K562 (cell line): ENCODE data around the gene PLCD1. TPM values are rescaled to one million over a fixed set of nuclear protein-coding genes. Genes with fewer than 3 reads are reported as not detected.
A peak's percentile ranks its signal among the peaks of the same experiment; 100 is the strongest.

Experiments used
- ATAC-seq: fragments of 200-7000 bp; cut with Tn5 transposase; 3 replicates; pipeline ENCODE4 v1.9.1; 2020; ENCODE audit warnings: moderate library complexity
- BruUV-seq: library from RNA; stranded (reverse); fragments of 400-500 nt; replicated peaks from 2 replicates; lab custom pipeline; 2021; lab: Mats Ljungman, UMichigan
- CTCF ChIA-PET: fragments of 300-600 bp; formaldehyde crosslinking; extraction: SDS; loops from one replicate; lab custom pipeline; 2021; ENCODE audit warnings: low intra/inter-chr PET ratio; lab: Yijun Ruan, JAX
- POLR2A ChIA-PET: fragments of 300-600, 350-650 bp; sonication (Branson Sonifier 250); formaldehyde crosslinking; extraction: SDS; loops from one replicate; lab custom pipeline; 2021; ENCODE audit warnings: antibody characterized with exemption, inconsistent platforms; lab: Yijun Ruan, JAX
- DNase-seq, 4 experiments: peaks; one replicate each; pipeline versions ENCODE4 v3.0.0 to v3.0.0-alpha.2; 2011 to 2018; ENCODE audit warnings: low spot score in 3 of 4, mixed read lengths in 3 of 4; ENCODE audit errors: extremely low read depth in 1 of 4
- FAIRE-seq: peaks from 2 replicates; lab custom pipeline; 2011; peaks lifted over from hg19 to GRCh38; lab: Jason Lieb, UNC
- H2AFZ ChIP-seq: 2 replicates; pipeline ENCODE4 v1.6.0; 2011; ENCODE audit warnings: low read depth, low read length, control low read depth, inconsistent platforms
- H3K27ac ChIP-seq: fragments of 200-600 bp; 3 replicates; pipeline ENCODE4 v1.8.0; 2011; ENCODE audit warnings: low read depth, mild to moderate bottlenecking, control low read depth, inconsistent platforms, low read length, moderate library complexity, mixed read lengths; ENCODE audit errors: extremely low read depth
- H3K27me3 ChIP-seq, 2 experiments: fragments of 300-600 bp in 1 of 2; 2 replicates in 1 of 2; 3 replicates in 1 of 2; pipeline versions ENCODE4 v1.6.0 to v1.8.0; 2011; ENCODE audit warnings: inconsistent platforms in 2 of 2, low read length in 2 of 2, mild to moderate bottlenecking in 1 of 2, mixed read lengths in 1 of 2, moderate library complexity in 1 of 2; ENCODE audit not compliant: control insufficient read depth in 2 of 2, insufficient read depth in 2 of 2
- H3K36me3 ChIP-seq: fragments of 300-600 bp; 3 replicates; pipeline ENCODE4 v1.8.0; 2011; ENCODE audit warnings: mild to moderate bottlenecking, low read length, inconsistent platforms; ENCODE audit not compliant: control insufficient read depth, insufficient read depth
- H3K4me1 ChIP-seq, 2 experiments: fragments of 200-600 bp in 1 of 2; replicated peaks in 1 of 2; 2 replicates in 1 of 2; 3 replicates in 1 of 2; pipeline versions ENCODE4 v1.5.1 to v1.8.0; 2011; ENCODE audit warnings: inconsistent platforms in 2 of 2, low read length in 2 of 2, mild to moderate bottlenecking in 1 of 2, mixed read lengths in 1 of 2, moderate library complexity in 1 of 2; ENCODE audit not compliant: control insufficient read depth in 2 of 2, insufficient read depth in 2 of 2
- H3K4me2 ChIP-seq: 2 replicates; pipeline ENCODE4 v1.6.1; 2011; ENCODE audit warnings: low read length, control low read depth, inconsistent platforms, mixed read lengths; ENCODE audit not compliant: insufficient read depth
- H3K4me3 ChIP-seq: fragments of 200-600 bp; sonication (generic), shearing (Covaris generic); 2 replicates; pipeline ENCODE4 v1.5.1; 2016; ENCODE audit warnings: control low read depth, inconsistent platforms
- H3K79me2 ChIP-seq: fragments of 200-600 bp; 3 replicates; pipeline ENCODE4 v1.8.0; 2011; ENCODE audit warnings: low read length, inconsistent platforms; ENCODE audit not compliant: control insufficient read depth, insufficient read depth
- H3K9ac ChIP-seq, 2 experiments: 2 replicates each; pipeline versions ENCODE4 v1.6.0 to v1.6.1; 2011; ENCODE audit warnings: low read depth in 2 of 2, low read length in 2 of 2, control low read depth in 1 of 2, inconsistent platforms in 1 of 2, mild to moderate bottlenecking in 1 of 2, mixed read lengths in 1 of 2; ENCODE audit not compliant: insufficient read depth in 1 of 2
- H3K9me1 ChIP-seq: one replicate; pipeline ENCODE4 v1.6.0; 2011; ENCODE audit warnings: inconsistent platforms, mild to moderate bottlenecking, low read length, moderate library complexity; ENCODE audit not compliant: control insufficient read depth, insufficient read depth
- H3K9me3 ChIP-seq: replicated peaks from 2 replicates; pipeline ENCODE4 v1.5.1; 2011; ENCODE audit warnings: low read depth, low read length, inconsistent platforms; ENCODE audit not compliant: control insufficient read depth, insufficient read depth
- H4K20me1 ChIP-seq: replicated peaks from 2 replicates; pipeline ENCODE4 v1.6.1; 2011; ENCODE audit warnings: low read length, inconsistent platforms, mixed read lengths; ENCODE audit not compliant: control insufficient read depth, insufficient read depth
- CTCFL ChIP-seq: IDR thresholded peaks from 2 replicates; pipeline ENCODE4 v1.6.1; 2011; ENCODE audit warnings: borderline replicate concordance, low read depth, mild to moderate bottlenecking, moderate library complexity, low read length; ENCODE audit not compliant: insufficient read depth, poor library complexity, severe bottlenecking
- GATA2 ChIP-seq: sonication (generic); formaldehyde crosslinking; IDR thresholded peaks from 2 replicates; pipeline ENCODE4 v1.4.0; 2020; ENCODE audit warnings: mild to moderate bottlenecking, missing genetic modification reagents
- L3MBTL2 ChIP-seq: fragments of 450-650 bp; IDR thresholded peaks from 2 replicates; pipeline ENCODE4 v1.6.1; 2016; ENCODE audit warnings: mild to moderate bottlenecking, moderate library complexity
- RBFOX2 ChIP-seq: fragments of 200-400 bp; formaldehyde crosslinking; IDR thresholded peaks from 2 replicates; pipeline ENCODE4 v1.6.1; 2017; ENCODE audit warnings: low read depth, mild to moderate bottlenecking, low read length, moderate library complexity
- TAF1 ChIP-seq: IDR thresholded peaks from 2 replicates; pipeline ENCODE4 v1.6.1; 2011; ENCODE audit warnings: mild to moderate bottlenecking, low read length, moderate library complexity; ENCODE audit not compliant: insufficient read depth, control insufficient read depth, severe bottlenecking; ENCODE audit errors: extremely low read depth
- TAL1 ChIP-seq: fragments of 450-650 bp; IDR thresholded peaks from 2 replicates; pipeline ENCODE4 v1.6.1; 2016; ENCODE audit warnings: mild to moderate bottlenecking
- TBP ChIP-seq: optimal IDR thresholded peaks from 2 replicates; pipeline ENCODE3; 2011; ENCODE audit warnings: low read depth, low read length, improper control_type of control experiment
- THRAP3 ChIP-seq: fragments of 450-650 bp; IDR thresholded peaks from 2 replicates; pipeline ENCODE4 v1.6.1; 2016; ENCODE audit warnings: mild to moderate bottlenecking, inconsistent platforms, borderline replicate concordance
- ZBTB26 ChIP-seq: fragments of 450-650 bp; formaldehyde crosslinking; IDR thresholded peaks from 2 replicates; pipeline ENCODE4 v1.4.0; 2022; ENCODE audit warnings: missing genetic modification characterization
- ZNF274 ChIP-seq: IDR thresholded peaks from 2 replicates; pipeline ENCODE4 v1.6.1; 2011; ENCODE audit warnings: low read depth, mild to moderate bottlenecking, low read length, moderate library complexity, borderline replicate concordance
- ZNF699 ChIP-seq: fragments of 250-450 bp; sonication (Bioruptor Pico); IDR thresholded peaks from 2 replicates; pipeline ENCODE4 v1.8.0; 2021; ENCODE audit warnings: mild to moderate bottlenecking, moderate library complexity; ENCODE audit not compliant: insufficient replicate concordance
- WGBS: fragments of 100-300 bp; shearing (Covaris generic); methylation state at CpG from one replicate; pipeline ENCODE4 v1.1.6; 2016; ENCODE audit warnings: low coverage, mixed read lengths; ENCODE audit not compliant: insufficient coverage; ENCODE audit errors: missing lambda C conversion rate; 5-methylcytosine and 5-hydroxymethylcytosine counted together
- in situ Hi-C: fragments of 300-500 bp; cut with MboI; formaldehyde crosslinking; loops from 4 replicates; pipeline ENCODE4 v1.15.0; 2018; ENCODE audit warnings: inconsistent platforms, mixed read lengths
- intact Hi-C: fragments of 100-400 bp; cut with micrococcal nuclease; formaldehyde crosslinking; loops from 2 replicates; pipeline ENCODE4 v1.14.2; 2022
- polyA plus RNA-seq, 8 experiments: library from polyadenylated mRNA; depleted of rRNA in 4 of 8; stranded (reverse) in 5 of 8; unstranded in 3 of 8; fragments of >200 nt; fragmentation: Nextera tagmentation in 2 of 8; fragmentation: Illumina TruSeq in 1 of 8; extraction: Ambion mirVana in 2 of 8; extraction: Trizol in 1 of 8; gene quantifications; 2 replicates each; pipeline versions ENCODE4 v1.2.1 to v1.2.3, GENCODE V29; 2011 to 2014; ENCODE audit warnings: inconsistent platforms in 1 of 8, missing spikeins in 1 of 8
- total RNA-seq, 7 experiments: library from RNA; depleted of rRNA in 6 of 7; stranded (reverse); fragments of >200 nt in 6 of 7; fragmentation: Illumina TruSeq in 2 of 7; extraction: Trizol in 2 of 7; gene quantifications; 2 replicates each; pipeline versions ENCODE4 v1.2.1 to v1.2.3, GENCODE V29; 2011 to 2021; ENCODE audit warnings: low replicate concordance in 1 of 7
- TF ChIP-seq, protein P1 (sequence below): fragments of 450-650 bp; IDR thresholded peaks from 2 replicates; pipeline ENCODE4 v1.6.1; 2017; ENCODE audit warnings: antibody characterized with exemption
- TF ChIP-seq, protein P2 (sequence below): IDR thresholded peaks from 2 replicates; pipeline ENCODE4 v1.6.1; 2011; ENCODE audit not compliant: insufficient read length; ENCODE audit errors: extremely low read depth

PLCD1 gene
- total and polyA plus RNA-seq, 9 of the 15 experiments (the other 6 are each of a cell fraction or from before 2014, with no cell fraction given), result 5.4 to 209 (median 116) TPM

DNA sequence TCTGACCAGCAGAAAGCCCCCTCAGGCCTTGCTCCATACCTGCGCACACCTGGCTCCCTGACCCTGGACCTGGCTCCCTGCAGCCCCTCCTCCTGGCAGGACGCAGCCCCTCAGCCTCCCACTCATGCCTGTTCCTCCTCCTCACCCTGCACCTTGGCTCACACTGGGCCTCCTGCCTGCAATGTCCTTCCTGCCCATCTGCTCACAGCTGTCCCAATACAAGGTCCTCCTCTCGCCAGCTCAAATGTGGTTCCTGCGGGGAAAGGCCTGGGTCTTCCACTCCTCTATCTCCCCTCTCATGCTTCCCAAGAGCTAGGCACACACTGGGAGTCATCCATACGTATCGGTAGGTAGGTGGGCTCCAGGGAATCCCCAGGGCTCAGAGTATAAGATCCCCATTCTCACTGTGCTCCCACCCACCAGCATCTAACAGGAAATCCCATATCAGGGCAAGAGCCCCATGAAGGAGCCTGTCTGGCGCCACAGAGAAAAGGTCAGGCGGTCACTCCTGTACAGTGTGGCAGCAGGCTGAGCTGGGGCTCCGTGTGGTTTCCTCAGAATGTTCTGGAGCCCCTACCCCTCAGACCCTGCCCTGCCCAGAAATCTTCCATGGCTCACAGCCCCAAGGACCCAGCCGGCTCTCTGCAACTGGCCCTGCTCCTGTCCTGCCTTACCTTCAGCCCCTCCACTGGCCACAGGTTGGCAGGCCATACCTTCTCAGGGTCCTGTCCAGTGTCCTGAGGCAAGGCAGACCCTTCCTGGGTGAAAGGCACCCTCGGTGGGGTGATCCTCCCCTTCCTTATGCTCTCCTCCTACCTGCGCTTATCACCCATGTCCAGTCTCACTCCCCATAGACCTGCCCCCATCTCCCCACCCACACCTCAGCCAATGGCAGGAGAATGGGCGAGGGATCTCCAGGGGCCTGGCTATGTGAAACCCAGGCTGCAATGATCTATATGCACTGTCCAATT is 10.9 kb downstream of the PLCD1 start:
- CTCF ChIA-PET, result no interaction called here
- 18% methylated on average over 13 of the region's 13 CpGs for WGBS
- TF ChIP-seq, protein P1, sequence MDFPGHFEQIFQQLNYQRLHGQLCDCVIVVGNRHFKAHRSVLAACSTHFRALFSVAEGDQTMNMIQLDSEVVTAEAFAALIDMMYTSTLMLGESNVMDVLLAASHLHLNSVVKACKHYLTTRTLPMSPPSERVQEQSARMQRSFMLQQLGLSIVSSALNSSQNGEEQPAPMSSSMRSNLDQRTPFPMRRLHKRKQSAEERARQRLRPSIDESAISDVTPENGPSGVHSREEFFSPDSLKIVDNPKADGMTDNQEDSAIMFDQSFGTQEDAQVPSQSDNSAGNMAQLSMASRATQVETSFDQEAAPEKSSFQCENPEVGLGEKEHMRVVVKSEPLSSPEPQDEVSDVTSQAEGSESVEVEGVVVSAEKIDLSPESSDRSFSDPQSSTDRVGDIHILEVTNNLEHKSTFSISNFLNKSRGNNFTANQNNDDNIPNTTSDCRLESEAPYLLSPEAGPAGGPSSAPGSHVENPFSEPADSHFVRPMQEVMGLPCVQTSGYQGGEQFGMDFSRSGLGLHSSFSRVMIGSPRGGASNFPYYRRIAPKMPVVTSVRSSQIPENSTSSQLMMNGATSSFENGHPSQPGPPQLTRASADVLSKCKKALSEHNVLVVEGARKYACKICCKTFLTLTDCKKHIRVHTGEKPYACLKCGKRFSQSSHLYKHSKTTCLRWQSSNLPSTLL, result peak; percentile 81
- peak; percentile 71 for TF ChIP-seq TBP
- peak; percentile 66; the same call in 1 of the 2 replicates for TF ChIP-seq TAL1
- TF ChIP-seq RBFOX2, result peak; percentile 55
- no peak for TF ChIP-seq ZNF699
- 0 out of 2 replicates have a peak, but pooled peaks have one; percentile 7 for TF ChIP-seq L3MBTL2
- 0 out of 2 replicates have a peak, but pooled peaks have one; percentile 15 for TF ChIP-seq ZBTB26 (CRISPR knock-in tag)
- no peak for TF ChIP-seq THRAP3
- TF ChIP-seq CTCFL, result no peak
- TF ChIP-seq GATA2 (CRISPR knock-in tag), result 0 out of 2 replicates have a peak, but pooled peaks have one; percentile 6
- no peak for TF ChIP-seq ZNF274
- peak; percentile 27 for TF ChIP-seq TAF1
- TF ChIP-seq, protein P2, sequence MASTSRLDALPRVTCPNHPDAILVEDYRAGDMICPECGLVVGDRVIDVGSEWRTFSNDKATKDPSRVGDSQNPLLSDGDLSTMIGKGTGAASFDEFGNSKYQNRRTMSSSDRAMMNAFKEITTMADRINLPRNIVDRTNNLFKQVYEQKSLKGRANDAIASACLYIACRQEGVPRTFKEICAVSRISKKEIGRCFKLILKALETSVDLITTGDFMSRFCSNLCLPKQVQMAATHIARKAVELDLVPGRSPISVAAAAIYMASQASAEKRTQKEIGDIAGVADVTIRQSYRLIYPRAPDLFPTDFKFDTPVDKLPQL, result no peak

More for the DNA sequence above, 10.9 kb downstream of the PLCD1 start:
- Histone ChIP-seq H3K9me1 (peaks cover 10% of the 10 kb centered on the region), H3K27ac (peak overlapping the region; percentile 79), H4K20me1 (peaks cover 3% of the 10 kb centered on the region; the same call in 1 of the 2 replicates), H3K4me1 (peaks cover 62 to 72% of the 10 kb centered on the region in 2 experiments), H3K4me2 (peak overlapping the region; percentile 95), H2AFZ (peak overlapping the region; percentile 65), H3K36me3 (peaks cover 44% of the 10 kb centered on the region), H3K9me3 (no peaks in the 10 kb centered on the region), H3K27me3 (no peaks in the 10 kb centered on the region), H3K9ac (peak overlapping the region; percentile 80 to 96), H3K79me2 (peaks cover 69% of the 10 kb centered on the region), H3K4me3 (peak overlapping the region; percentile 50)
- POLR2A ChIA-PET, result interaction anchor here (1.2 to 2.1 kb wide), 3 partner anchors 8 to 22 kb away, joined by 3 to 6 read pairs (median 4); no protein-coding TSS in a partner anchor
- FAIRE-seq (peak; percentile 89), ATAC-seq (peak; percentile 82), DNase-seq (peak; percentile 93 to 97 (median 96))
- intact Hi-C loops (loop anchor here (1.0 kb wide), 1 partner anchor 44 kb away; no protein-coding TSS in a partner anchor), in situ Hi-C loops (no loop called here)
- BruUV-seq, result TSS peak; percentile 38
